Osteocyte (in vitro differentiated cells): ENCODE results near the gene ACTN2. TPM values are rescaled to one million over a fixed set of nuclear protein-coding genes. Genes with fewer than 3 reads are reported as not detected.

ENCODE experiments used
- DNase-seq: peaks from one replicate; pipeline ENCODE4 v3.0.0; 2021; ENCODE audit warnings: mixed read lengths; ENCODE audit not compliant: unreplicated experiment; ENCODE audit errors: extremely low spot score
- H3K27ac Mint-ChIP-seq: one replicate; pipeline ENCODE4 v1.8.0; 2021; ENCODE audit warnings: mild to moderate bottlenecking, mixed read lengths; ENCODE audit not compliant: unreplicated experiment
- H3K27me3 Mint-ChIP-seq: one replicate; pipeline ENCODE4 v1.8.0; 2021; ENCODE audit warnings: mixed read lengths; ENCODE audit not compliant: unreplicated experiment
- H3K36me3 Mint-ChIP-seq: one replicate; pipeline ENCODE4 v1.8.0; 2021; ENCODE audit warnings: mixed read lengths; ENCODE audit not compliant: unreplicated experiment
- H3K4me1 Mint-ChIP-seq: one replicate; pipeline ENCODE4 v1.8.0; 2021; ENCODE audit warnings: mixed read lengths; ENCODE audit not compliant: unreplicated experiment
- H3K4me3 Mint-ChIP-seq: one replicate; pipeline ENCODE4 v1.8.0; 2021; ENCODE audit warnings: mild to moderate bottlenecking, moderate library complexity, mixed read lengths; ENCODE audit not compliant: unreplicated experiment
- H3K9me3 Mint-ChIP-seq: one replicate; pipeline ENCODE4 v1.8.0; 2021; ENCODE audit warnings: mixed read lengths; ENCODE audit not compliant: unreplicated experiment
- total RNA-seq: library from RNA; stranded (reverse); gene quantifications from 2 replicates; pipeline ENCODE4 v1.2.1, GENCODE V29; 2021
- TF ChIP-seq, protein P1 (sequence below): fragments of 200-600 bp; sonication (generic); IDR thresholded peaks from 2 replicates; pipeline ENCODE4 v1.5.0; 2021; ENCODE audit warnings: antibody characterized with exemption, mild to moderate bottlenecking, moderate library complexity

The ACTN2 gene
- total RNA-seq, 1 donor from 2014 or later = not detected

DNA sequence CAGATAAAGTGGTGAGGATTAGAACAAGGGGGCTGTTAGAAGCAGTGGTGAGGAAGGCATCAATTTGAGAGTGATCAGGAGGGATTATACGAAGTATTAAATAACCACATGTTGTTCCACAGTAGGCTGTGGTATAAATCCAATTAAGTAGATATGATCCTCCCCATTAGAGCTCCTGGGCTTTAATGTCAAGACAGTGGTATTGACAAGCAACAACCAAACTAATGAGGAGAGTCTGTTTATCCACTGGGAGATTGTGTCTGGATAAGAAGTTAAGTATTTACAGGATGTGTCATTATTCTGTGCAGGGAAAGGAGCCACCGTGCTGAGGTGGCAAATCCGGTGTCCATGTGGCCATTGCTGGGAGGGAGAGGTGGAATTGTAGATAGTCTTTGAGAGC, 5.8 kb downstream of the ACTN2 start:
- Mint-ChIP-seq H3K4me3 (no peak overlapping the region), H3K36me3 (no peaks in the 10 kb centered on the region), H3K27me3 (peaks cover 31% of the 10 kb centered on the region), H3K9me3 (no peaks in the 10 kb centered on the region), H3K4me1 (peaks cover under 1% of the 10 kb centered on the region), H3K27ac (no peak overlapping the region)
- TF ChIP-seq, protein P1, sequence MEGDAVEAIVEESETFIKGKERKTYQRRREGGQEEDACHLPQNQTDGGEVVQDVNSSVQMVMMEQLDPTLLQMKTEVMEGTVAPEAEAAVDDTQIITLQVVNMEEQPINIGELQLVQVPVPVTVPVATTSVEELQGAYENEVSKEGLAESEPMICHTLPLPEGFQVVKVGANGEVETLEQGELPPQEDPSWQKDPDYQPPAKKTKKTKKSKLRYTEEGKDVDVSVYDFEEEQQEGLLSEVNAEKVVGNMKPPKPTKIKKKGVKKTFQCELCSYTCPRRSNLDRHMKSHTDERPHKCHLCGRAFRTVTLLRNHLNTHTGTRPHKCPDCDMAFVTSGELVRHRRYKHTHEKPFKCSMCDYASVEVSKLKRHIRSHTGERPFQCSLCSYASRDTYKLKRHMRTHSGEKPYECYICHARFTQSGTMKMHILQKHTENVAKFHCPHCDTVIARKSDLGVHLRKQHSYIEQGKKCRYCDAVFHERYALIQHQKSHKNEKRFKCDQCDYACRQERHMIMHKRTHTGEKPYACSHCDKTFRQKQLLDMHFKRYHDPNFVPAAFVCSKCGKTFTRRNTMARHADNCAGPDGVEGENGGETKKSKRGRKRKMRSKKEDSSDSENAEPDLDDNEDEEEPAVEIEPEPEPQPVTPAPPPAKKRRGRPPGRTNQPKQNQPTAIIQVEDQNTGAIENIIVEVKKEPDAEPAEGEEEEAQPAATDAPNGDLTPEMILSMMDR = no peak
- no peak for DNase-seq

DNA sequence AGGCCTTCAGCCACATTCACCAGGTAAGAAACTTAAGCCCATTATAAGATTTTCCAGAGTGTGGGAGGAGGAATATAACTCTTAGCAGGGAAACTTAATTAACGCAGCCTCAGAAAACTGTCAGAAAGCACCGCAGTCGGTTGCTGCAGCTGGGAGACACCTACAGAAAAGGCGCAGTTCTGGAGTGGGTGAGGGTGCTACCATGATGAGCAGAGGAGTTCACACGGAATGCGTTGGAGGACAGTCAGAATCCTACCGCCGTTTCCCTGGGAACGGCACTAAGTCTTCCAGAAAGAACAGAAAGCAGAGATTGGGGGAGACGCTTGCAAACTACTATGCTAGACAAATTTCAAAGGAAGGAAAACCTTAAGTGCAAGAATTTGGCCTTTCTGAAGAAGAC, 6.4 kb downstream of the ACTN2 start:
- H3K9me3 Mint-ChIP-seq = no peaks in the 10 kb centered on the region
- peaks cover 25% of the 10 kb centered on the region for H3K27me3 Mint-ChIP-seq
- no peaks in the 10 kb centered on the region for H3K36me3 Mint-ChIP-seq
- H3K4me1 Mint-ChIP-seq = no peaks in the 10 kb centered on the region
- H3K4me3 Mint-ChIP-seq = no peak overlapping the region
- TF ChIP-seq, protein P1 = no peak
- no peak overlapping the region for H3K27ac Mint-ChIP-seq
- no peak for DNase-seq

DNA sequence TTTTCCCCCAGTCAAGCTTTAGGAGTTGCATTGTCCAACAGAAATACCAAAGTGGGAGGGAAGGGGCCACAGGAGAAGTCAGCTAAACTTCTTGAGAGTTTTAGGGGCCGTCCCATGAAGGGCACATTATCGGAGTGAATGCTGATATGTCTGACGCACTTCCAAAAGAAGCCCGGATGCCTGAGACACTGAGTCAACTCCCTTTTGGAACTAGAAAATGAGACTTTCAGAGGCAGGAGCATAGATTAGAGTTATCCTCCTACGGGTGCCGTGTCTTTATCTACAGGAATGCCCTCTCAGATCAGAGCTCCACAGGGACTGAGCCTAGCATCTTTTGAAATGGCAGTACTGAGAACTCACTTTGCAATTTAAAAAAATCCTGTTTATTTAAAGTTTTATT, 13.1 kb downstream of the ACTN2 start:
- Mint-ChIP-seq H3K27me3 (peaks cover 6% of the 10 kb centered on the region), H3K4me3 (no peak overlapping the region), H3K36me3 (no peaks in the 10 kb centered on the region), H3K4me1 (no peaks in the 10 kb centered on the region), H3K27ac (no peak overlapping the region), H3K9me3 (no peaks in the 10 kb centered on the region)
- TF ChIP-seq, protein P1 = no peak
- no peak for DNase-seq

DNA sequence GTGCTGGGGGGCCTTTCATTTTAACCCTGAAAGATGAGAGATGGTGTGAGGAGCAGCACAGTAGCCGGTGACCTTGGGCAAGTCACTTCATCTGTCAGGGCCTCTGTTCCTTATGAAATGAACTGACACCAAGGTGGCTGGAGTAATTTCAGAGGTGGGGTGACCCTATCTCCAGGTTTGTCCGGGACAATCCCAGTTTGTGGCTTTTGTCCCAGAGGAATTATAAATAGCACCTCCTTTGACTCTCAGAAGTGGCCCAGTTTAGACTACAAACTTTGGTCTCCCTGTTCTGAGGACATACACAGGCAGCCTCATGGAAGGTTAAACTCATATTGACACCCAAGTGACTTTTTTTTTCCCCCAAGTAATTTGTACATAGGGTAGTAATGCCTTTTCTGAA, 14.6 kb downstream of the ACTN2 start:
- Mint-ChIP-seq H3K4me1 (no peaks in the 10 kb centered on the region), H3K27ac (no peak overlapping the region), H3K4me3 (no peak overlapping the region), H3K27me3 (peaks cover 6% of the 10 kb centered on the region), H3K9me3 (no peaks in the 10 kb centered on the region), H3K36me3 (no peaks in the 10 kb centered on the region)
- DNase-seq = no peak
- TF ChIP-seq, protein P1 = no peak

DNA sequence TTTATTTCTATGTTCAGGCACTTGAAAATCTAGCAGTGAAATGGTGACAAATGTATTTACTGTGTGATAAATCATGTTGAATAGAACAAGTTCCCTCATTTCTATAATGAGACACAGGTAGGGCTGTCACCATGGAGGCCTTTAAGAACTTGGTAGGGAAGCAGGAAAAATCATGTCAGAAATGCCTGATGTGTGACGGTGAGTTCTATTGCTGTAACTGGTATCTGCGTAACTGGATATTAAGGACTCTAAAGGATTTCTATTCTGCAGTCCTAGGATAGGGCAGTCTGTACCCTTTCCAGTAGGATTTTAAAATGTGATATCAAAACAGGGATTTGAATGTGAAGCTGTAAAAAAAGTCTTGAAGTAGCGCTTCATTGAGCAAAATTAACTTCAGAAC, 15.5 kb downstream of the ACTN2 start:
- no peak for DNase-seq
- Mint-ChIP-seq H3K27ac (no peak overlapping the region), H3K4me1 (no peaks in the 10 kb centered on the region), H3K27me3 (peaks cover 9% of the 10 kb centered on the region), H3K4me3 (no peak overlapping the region), H3K36me3 (no peaks in the 10 kb centered on the region), H3K9me3 (no peaks in the 10 kb centered on the region)
- TF ChIP-seq, protein P1 = no peak
